Stimulated activated CD8-positive, alpha-beta memory T cell treated with anti-CD3 and anti-CD28 coated beads, Interleukin-4, amount 100 ng/mL, for 4 hours (primary cell): ENCODE measurements around the gene ZNF296.

Experiments
- DNase-seq, 2 donors: peaks; one replicate each; pipeline ENCODE4 v3.0.0-alpha.2; 2020; ENCODE audit warnings: low read depth in 2 of 2, low spot score in 1 of 2

The ZNF296 gene

GRCh38 chr19:45061965-45062364, 14.3 kb downstream of the ZNF296 start:
- DNase-seq = no peak

- peak; percentile 64 to 77 for DNase-seq
These were observed 16.9 kb downstream of the ZNF296 start for GRCh38 chr19:45059258-45059965.

GRCh38 chr19:45058622-45059159, 17.6 kb downstream of the ZNF296 start:
- DNase-seq = no peak

- DNase-seq = no peak
These were observed 18.8 kb downstream of the ZNF296 start for GRCh38 chr19:45057444-45057843.

GRCh38 chr19:45056831-45057230, 19.4 kb downstream of the ZNF296 start:
- DNase-seq = no peak

GRCh38 chr19:45051929-45052579, 24.2 kb downstream of the ZNF296 start:
- no peak for DNase-seq

- DNase-seq = no peak
These were observed 26.2 kb downstream of the ZNF296 start for GRCh38 chr19:45050036-45050435.

GRCh38 chr19:45049073-45049736, 27.1 kb downstream of the ZNF296 start:
- no peak for DNase-seq

GRCh38 chr19:45047188-45047797, 29.0 kb downstream of the ZNF296 start:
- DNase-seq = no peak

- DNase-seq = no peak
These were observed 29.9 kb downstream of the ZNF296 start for GRCh38 chr19:45046355-45046754.

GRCh38 chr19:45045671-45046353, 30.5 kb downstream of the ZNF296 start:
- no peak for DNase-seq

- DNase-seq = no peak
These were observed 35.2 kb downstream of the ZNF296 start for GRCh38 chr19:45041125-45041524.

GRCh38 chr19:45040059-45040771, 36.1 kb downstream of the ZNF296 start:
- DNase-seq = no peak

GRCh38 chr19:45038931-45039893, 37.1 kb downstream of the ZNF296 start, which contains the start of gene CLASRP:
TSS of gene CLASRP (plus strand) at chr19:45039045. CDS start at chr19:45040213, 1,168 bp downstream.
- peak; percentile 73 to 75 for DNase-seq

GRCh38 chr19:45037393-45038169, 38.7 kb downstream of the ZNF296 start:
- DNase-seq = no peak

GRCh38 chr19:45035755-45036154, 40.5 kb downstream of the ZNF296 start:
- DNase-seq = no peak

- no peak for DNase-seq
These were observed 43.9 kb downstream of the ZNF296 start for GRCh38 chr19:45032421-45032820.

- DNase-seq = no peak
These were observed 45.5 kb downstream of the ZNF296 start for GRCh38 chr19:45030825-45031224.
